Measurements from ENCODE around the gene SLC15A3. TPM values are rescaled to one million over a fixed set of nuclear protein-coding genes. Genes with fewer than 3 reads are reported as not detected.

SLC15A3 gene
- total and polyA plus RNA-seq, 8 donors, result 13.8 to 96.4 (median 18.2) TPM

- Histone ChIP-seq H3K27ac (no peak overlapping the region), H3K27me3 (peaks cover 0 to under 1% of the 10 kb centered on the region in 2 donors), H3K9me3 (no peaks in the 10 kb centered on the region), H3K4me3 (no peak overlapping the region), H3K36me3 (no peaks in the 10 kb centered on the region), H3K4me1 (no peaks in the 10 kb centered on the region)
- intact Hi-C loops (cut with DNase I), result no loop called here
- TF ChIP-seq, protein P1, sequence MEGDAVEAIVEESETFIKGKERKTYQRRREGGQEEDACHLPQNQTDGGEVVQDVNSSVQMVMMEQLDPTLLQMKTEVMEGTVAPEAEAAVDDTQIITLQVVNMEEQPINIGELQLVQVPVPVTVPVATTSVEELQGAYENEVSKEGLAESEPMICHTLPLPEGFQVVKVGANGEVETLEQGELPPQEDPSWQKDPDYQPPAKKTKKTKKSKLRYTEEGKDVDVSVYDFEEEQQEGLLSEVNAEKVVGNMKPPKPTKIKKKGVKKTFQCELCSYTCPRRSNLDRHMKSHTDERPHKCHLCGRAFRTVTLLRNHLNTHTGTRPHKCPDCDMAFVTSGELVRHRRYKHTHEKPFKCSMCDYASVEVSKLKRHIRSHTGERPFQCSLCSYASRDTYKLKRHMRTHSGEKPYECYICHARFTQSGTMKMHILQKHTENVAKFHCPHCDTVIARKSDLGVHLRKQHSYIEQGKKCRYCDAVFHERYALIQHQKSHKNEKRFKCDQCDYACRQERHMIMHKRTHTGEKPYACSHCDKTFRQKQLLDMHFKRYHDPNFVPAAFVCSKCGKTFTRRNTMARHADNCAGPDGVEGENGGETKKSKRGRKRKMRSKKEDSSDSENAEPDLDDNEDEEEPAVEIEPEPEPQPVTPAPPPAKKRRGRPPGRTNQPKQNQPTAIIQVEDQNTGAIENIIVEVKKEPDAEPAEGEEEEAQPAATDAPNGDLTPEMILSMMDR (IDR thresholded peaks at IDR 0.05), result no peak
- ATAC-seq (no peak), DNase-seq (no peak)
Measured at GRCh38 chr11:60984149-60984548, 32.2 kb upstream of the SLC15A3 start.

DNA sequence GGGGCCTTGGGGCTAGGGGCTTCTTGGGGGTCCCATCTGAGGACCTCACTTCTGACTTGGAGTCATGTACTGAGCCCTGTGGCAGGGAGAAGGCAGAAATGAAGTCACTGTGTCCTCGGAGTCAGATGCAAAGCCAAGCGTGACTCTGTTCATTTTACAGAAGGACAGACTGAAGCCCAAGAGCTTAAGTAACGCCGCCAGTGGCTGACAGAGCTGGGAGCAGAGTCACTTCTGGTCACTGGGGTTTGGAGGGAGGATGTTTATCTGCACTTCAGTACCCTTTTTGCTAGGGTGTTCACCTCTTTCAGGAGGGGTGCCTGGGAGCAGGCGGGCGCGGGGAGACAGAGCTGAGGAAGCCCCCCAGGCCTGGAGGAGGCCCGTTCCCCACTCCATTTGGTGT lies 30.2 kb upstream of the SLC15A3 start:
- Histone ChIP-seq H3K4me3 (no peak overlapping the region), H3K36me3 (no peaks in the 10 kb centered on the region), H3K27ac (no peak overlapping the region), H3K9me3 (no peaks in the 10 kb centered on the region), H3K4me1 (no peaks in the 10 kb centered on the region), H3K27me3 (no peaks in the 10 kb centered on the region)
- TF ChIP-seq, protein P1 (IDR thresholded peaks at IDR 0.05), result no peak
- intact Hi-C loops (cut with DNase I), result no loop called here
- no peak for DNase-seq
- no peak for ATAC-seq

DNA sequence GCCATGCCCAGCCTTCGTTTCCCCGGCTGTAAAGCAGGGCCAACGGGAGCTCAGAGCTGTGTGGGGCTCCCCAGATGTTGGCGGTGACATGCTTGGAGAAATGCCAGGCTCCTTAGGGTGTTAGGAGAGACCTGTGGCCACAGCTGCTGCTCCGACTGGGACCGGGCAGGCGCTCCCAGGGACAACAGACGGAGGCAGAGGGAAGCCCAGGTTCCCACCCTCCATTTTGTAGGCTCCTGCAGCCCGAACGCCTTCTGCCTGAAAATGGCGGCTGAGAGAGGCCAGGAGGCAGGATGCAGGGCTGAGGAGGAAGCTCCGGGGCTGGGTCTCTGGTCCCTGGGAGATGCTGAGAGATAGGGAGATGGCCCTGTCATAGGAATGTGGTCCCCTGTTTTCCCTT lies 29.5 kb upstream of the SLC15A3 start:
- Histone ChIP-seq H3K27ac (no peak overlapping the region), H3K4me1 (no peaks in the 10 kb centered on the region), H3K4me3 (no peak overlapping the region), H3K9me3 (no peaks in the 10 kb centered on the region), H3K27me3 (no peaks in the 10 kb centered on the region), H3K36me3 (no peaks in the 10 kb centered on the region)
- intact Hi-C loops (cut with DNase I), result no loop called here
- TF ChIP-seq, protein P1 (IDR thresholded peaks at IDR 0.05), result no peak
- DNase-seq (no peak), ATAC-seq (no peak)

DNA sequence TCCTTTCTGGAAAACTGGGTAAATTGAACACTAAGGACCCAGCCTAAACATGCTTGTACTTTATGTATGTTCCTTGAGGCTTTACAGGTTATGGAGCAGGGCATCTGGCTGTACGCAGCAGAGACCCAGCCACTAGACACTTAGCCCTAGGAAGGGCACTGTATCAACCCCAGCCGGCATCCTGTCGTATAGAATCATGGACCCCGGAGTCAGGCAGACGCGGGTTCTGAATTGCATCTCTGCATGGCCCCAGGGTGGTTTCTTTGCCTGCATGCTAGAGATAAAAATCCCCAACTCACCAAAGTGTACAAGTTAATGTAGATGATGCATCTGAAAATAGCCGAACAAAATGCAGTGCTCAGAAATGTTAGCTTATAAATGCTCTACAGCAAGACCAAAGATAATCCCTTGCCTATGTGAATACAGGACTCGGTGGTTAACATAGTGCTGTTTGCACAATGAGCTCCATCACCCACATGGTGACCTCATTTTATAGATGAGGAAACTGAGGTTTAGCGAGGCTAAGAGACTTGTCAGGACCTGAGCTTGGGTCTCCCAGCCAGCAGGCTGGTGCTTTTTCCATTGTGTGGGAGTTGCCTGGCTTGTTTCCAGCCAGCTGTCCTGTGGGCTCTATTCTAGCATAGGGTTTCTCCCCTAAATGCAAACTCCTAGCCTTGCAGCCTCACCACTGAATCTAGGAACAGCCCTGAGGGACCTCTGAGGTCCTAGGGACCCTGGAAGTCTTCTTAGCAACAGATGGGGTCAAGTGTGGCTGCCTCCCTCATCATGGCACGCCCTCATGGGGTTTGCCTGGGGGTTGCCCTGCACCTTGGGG lies 26.8 kb upstream of the SLC15A3 start:
- H3K36me3 ChIP-seq, result no peaks in the 10 kb centered on the region
- intact Hi-C loops (cut with DNase I), result no loop called here
- peak; percentile 39 for ATAC-seq

GRCh38 chr11:60977836-60978235 lies 25.9 kb upstream of the SLC15A3 start:
- Histone ChIP-seq H3K27ac (no peak overlapping the region), H3K36me3 (no peaks in the 10 kb centered on the region), H3K9me3 (no peaks in the 10 kb centered on the region), H3K4me3 (no peak overlapping the region), H3K4me1 (no peaks in the 10 kb centered on the region), H3K27me3 (no peaks in the 10 kb centered on the region)
- no peak for ATAC-seq
- intact Hi-C loops (cut with DNase I), result no loop called here
- no peak for DNase-seq
- TF ChIP-seq, protein P1 (IDR thresholded peaks at IDR 0.05), result no peak

More for the DNA sequence above, 26.8 kb upstream of the SLC15A3 start:
- no peaks in the 10 kb centered on the region for H3K4me1 ChIP-seq
- no peak overlapping the region for H3K4me3 ChIP-seq
- TF ChIP-seq, protein P1 (IDR thresholded peaks at IDR 0.05), result no peak
- H3K9me3 ChIP-seq, result no peaks in the 10 kb centered on the region
- H3K27ac ChIP-seq, result no peak overlapping the region
- H3K27me3 ChIP-seq, result no peaks in the 10 kb centered on the region
- DNase-seq, result no peak

Data from left lung (tissue), 10 donors.